ENCODE results near the gene SAMHD1. TPM values are rescaled to one million over a fixed set of nuclear protein-coding genes. Genes with fewer than 3 reads are reported as not detected.

The SAMHD1 gene
- total and polyA plus RNA-seq, 9 of the 15 experiments (the other 6 are each of a cell fraction or from before 2014, with no cell fraction given): 6.8 to 20.4 (median 14.8) TPM

DNA sequence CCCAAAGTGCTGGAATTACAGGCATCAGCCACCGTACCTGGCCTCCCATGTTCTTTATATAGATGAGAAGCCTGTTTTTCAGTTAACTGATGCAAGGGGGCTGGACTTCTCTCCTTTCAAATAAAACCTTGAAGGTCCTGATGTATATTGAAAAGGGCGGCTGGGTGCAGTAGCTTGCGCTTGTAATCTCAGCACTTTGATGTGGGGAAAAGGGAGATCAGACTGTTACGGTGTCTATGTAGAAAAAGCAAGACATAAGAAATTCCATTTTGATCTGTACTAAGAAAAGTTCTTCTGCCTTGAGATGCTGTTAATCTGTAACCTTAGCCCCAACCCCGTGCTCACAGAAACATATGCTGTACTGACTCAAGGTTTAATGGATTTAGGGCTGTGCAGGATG is 16.1 kb upstream of the SAMHD1 start:
- no peak overlapping the region for H3K27ac ChIP-seq (ENCODE audit: extremely low read depth, low read depth, low read length)
- no peak for TF ChIP-seq ZNF324 (CRISPR knock-in tag; IDR thresholded peaks at IDR 0.05)
- TF ChIP-seq ZNF586 (CRISPR knock-in tag; conservative IDR thresholded peaks at IDR 0.05): no peak
- TF ChIP-seq ATF7 (IDR thresholded peaks at IDR 0.05): no peak
- no peak for TF ChIP-seq KLF10 (CRISPR knock-in tag; IDR thresholded peaks at IDR 0.05)
- TF ChIP-seq ZNF146 (CRISPR knock-in tag; IDR thresholded peaks at IDR 0.05; ENCODE audit: unreplicated experiment): no peak
- TF ChIP-seq YBX1 (IDR thresholded peaks at IDR 0.05): no peak
- TF ChIP-seq ZNF77 (CRISPR knock-in tag; IDR thresholded peaks at IDR 0.05): no peak
- TF ChIP-seq, protein P1, sequence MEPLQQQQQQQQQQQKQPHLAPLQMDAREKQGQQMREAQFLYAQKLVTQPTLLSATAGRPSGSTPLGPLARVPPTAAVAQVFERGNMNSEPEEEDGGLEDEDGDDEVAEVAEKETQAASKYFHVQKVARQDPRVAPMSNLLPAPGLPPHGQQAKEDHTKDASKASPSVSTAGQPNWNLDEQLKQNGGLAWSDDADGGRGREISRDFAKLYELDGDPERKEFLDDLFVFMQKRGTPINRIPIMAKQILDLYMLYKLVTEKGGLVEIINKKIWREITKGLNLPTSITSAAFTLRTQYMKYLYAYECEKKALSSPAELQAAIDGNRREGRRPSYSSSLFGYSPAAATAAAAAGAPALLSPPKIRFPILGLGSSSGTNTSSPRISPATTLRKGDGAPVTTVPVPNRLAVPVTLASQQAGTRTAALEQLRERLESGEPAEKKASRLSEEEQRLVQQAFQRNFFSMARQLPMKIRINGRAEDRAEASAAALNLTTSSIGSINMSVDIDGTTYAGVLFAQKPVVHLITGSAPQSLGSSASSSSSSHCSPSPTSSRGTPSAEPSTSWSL (CRISPR knock-in tag; IDR thresholded peaks at IDR 0.05; ENCODE audit: borderline replicate concordance): no peak
- TF ChIP-seq SRSF7 (optimal IDR thresholded peaks at IDR 0.05; ENCODE audit: low read depth, low read length): no peak
- TF ChIP-seq JUND (IDR thresholded peaks at IDR 0.05; ENCODE audit: borderline replicate concordance, low read depth, low read length): no peak
- TF ChIP-seq JUND (tag; IDR thresholded peaks at IDR 0.05; ENCODE audit: borderline replicate concordance, low read depth, low read length): no peak
- TF ChIP-seq SREBF1 (IDR thresholded peaks at IDR 0.05; ENCODE audit: borderline replicate concordance, low read depth, low read length): no peak
- TF ChIP-seq, protein P2, sequence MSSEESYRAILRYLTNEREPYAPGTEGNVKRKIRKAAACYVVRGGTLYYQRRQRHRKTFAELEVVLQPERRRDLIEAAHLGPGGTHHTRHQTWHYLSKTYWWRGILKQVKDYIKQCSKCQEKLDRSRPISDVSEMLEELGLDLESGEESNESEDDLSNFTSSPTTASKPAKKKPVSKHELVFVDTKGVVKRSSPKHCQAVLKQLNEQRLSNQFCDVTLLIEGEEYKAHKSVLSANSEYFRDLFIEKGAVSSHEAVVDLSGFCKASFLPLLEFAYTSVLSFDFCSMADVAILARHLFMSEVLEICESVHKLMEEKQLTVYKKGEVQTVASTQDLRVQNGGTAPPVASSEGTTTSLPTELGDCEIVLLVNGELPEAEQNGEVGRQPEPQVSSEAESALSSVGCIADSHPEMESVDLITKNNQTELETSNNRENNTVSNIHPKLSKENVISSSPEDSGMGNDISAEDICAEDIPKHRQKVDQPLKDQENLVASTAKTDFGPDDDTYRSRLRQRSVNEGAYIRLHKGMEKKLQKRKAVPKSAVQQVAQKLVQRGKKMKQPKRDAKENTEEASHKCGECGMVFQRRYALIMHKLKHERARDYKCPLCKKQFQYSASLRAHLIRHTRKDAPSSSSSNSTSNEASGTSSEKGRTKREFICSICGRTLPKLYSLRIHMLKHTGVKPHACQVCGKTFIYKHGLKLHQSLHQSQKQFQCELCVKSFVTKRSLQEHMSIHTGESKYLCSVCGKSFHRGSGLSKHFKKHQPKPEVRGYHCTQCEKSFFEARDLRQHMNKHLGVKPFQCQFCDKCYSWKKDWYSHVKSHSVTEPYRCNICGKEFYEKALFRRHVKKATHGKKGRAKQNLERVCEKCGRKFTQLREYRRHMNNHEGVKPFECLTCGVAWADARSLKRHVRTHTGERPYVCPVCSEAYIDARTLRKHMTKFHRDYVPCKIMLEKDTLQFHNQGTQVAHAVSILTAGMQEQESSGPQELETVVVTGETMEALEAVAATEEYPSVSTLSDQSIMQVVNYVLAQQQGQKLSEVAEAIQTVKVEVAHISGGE (CRISPR knock-in tag; IDR thresholded peaks at IDR 0.05): no peak
- no peak for TF ChIP-seq NCOA6 (IDR thresholded peaks at IDR 0.05)
- TF ChIP-seq NFYB (IDR thresholded peaks at IDR 0.05; ENCODE audit: extremely low read depth, insufficient read length): no peak
- no peak for TF ChIP-seq SAFB (IDR thresholded peaks at IDR 0.05; ENCODE audit: borderline replicate concordance, low read depth, low read length)
- TF ChIP-seq, protein P3, sequence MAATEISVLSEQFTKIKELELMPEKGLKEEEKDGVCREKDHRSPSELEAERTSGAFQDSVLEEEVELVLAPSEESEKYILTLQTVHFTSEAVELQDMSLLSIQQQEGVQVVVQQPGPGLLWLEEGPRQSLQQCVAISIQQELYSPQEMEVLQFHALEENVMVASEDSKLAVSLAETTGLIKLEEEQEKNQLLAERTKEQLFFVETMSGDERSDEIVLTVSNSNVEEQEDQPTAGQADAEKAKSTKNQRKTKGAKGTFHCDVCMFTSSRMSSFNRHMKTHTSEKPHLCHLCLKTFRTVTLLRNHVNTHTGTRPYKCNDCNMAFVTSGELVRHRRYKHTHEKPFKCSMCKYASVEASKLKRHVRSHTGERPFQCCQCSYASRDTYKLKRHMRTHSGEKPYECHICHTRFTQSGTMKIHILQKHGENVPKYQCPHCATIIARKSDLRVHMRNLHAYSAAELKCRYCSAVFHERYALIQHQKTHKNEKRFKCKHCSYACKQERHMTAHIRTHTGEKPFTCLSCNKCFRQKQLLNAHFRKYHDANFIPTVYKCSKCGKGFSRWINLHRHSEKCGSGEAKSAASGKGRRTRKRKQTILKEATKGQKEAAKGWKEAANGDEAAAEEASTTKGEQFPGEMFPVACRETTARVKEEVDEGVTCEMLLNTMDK (IDR thresholded peaks at IDR 0.05; ENCODE audit: borderline replicate concordance, insufficient read depth, low read depth, low read length, poor library complexity, severe bottlenecking): no peak

More for the DNA sequence above, 16.1 kb upstream of the SAMHD1 start:
- no peak overlapping the region for H3K4me3 ChIP-seq
- 58% methylated on average over 4 of the region's 5 CpGs for WGBS (ENCODE audit: insufficient coverage, low coverage, missing lambda C conversion rate)
- in situ Hi-C loops (cut with MboI): no loop called here
- no peaks in the 10 kb centered on the region for H3K27me3 ChIP-seq (ENCODE audit: control insufficient read depth in 2 of 2, insufficient read depth in 2 of 2, low read length in 2 of 2)
- ATAC-seq (no peak), FAIRE-seq (no peak), DNase-seq (ENCODE audit: extremely low read depth in 1 of 4, low spot score in 3 of 4) (no peak)
- no peaks in the 10 kb centered on the region for H3K79me2 ChIP-seq (ENCODE audit: control insufficient read depth, insufficient read depth, low read length)
- no peak overlapping the region for H2AFZ ChIP-seq (ENCODE audit: low read depth, low read length)
- H3K9ac ChIP-seq (ENCODE audit: insufficient read depth in 1 of 2, low read depth in 2 of 2, low read length in 2 of 2): no peak overlapping the region
- no peaks in the 10 kb centered on the region for H3K9me1 ChIP-seq (ENCODE audit: control insufficient read depth, insufficient read depth, low read length)
- no peaks in the 10 kb centered on the region for H3K36me3 ChIP-seq (ENCODE audit: control insufficient read depth, insufficient read depth, low read length)
- H4K20me1 ChIP-seq (replicated peaks; ENCODE audit: control insufficient read depth, insufficient read depth, low read length): no peaks in the 10 kb centered on the region
- peaks cover 3 to 6% of the 10 kb centered on the region in 2 experiments; a peak in 2 of 5 replicates for H3K4me1 ChIP-seq (replicated peaks in 1 of 2; ENCODE audit: control insufficient read depth in 2 of 2, insufficient read depth in 2 of 2, low read length in 2 of 2)
- peaks cover 3% of the 10 kb centered on the region; the same call in 1 of the 2 replicates for H3K9me3 ChIP-seq (replicated peaks; ENCODE audit: control insufficient read depth, insufficient read depth, low read depth, low read length)
- BruUV-seq (replicated peaks): no TSS peak
- ChIA-PET CTCF (ENCODE audit: low intra/inter-chr PET ratio) (no interaction called here), POLR2A (no interaction called here)
- H3K4me2 ChIP-seq (ENCODE audit: insufficient read depth, low read length): no peak overlapping the region
- intact Hi-C loops (cut with micrococcal nuclease): no loop called here

Measured in K562 (cell line).